Astrocyte of the hippocampus (primary cell): ENCODE measurements around the gene NDUFS1.
A peak's percentile ranks its signal among the peaks of the same experiment; 100 is the strongest.
"Not testable (repeated sequence)": the region's sequence is repeated elsewhere in the genome, so short reads cannot be mapped to it uniquely, and the experiment has no call there.

Experiments
- DNase-seq: peaks from one replicate; pipeline ENCODE4 v3.0.0; 2011; ENCODE audit warnings: low read depth, low spot score

Gene NDUFS1

GRCh38 chr2:206163251-206163880 is 4.1 kb upstream of the NDUFS1 start:
- DNase-seq = no peak

GRCh38 chr2:206162401-206162800 is 3.2 kb upstream of the NDUFS1 start:
- not testable (repeated sequence) for DNase-seq

DNA sequence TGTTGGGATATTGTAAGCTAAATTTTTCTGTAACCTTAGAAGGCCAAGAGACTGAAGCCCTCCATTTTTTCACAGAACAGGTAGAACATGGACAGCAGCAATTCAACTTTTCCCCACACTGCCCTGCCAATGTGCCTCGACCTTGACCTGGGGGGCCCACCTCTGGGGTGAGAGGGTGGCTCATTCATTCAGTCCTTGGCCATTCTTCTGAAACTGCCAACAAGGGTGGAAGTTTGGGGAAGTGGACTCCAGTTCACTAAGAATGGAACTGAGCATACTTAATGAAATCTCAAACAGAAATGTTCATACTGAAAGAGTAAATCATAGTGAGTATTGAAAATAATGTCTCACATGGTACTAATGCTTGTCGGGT is 1.5 kb upstream of the NDUFS1 start:
- DNase-seq = no peak

DNA sequence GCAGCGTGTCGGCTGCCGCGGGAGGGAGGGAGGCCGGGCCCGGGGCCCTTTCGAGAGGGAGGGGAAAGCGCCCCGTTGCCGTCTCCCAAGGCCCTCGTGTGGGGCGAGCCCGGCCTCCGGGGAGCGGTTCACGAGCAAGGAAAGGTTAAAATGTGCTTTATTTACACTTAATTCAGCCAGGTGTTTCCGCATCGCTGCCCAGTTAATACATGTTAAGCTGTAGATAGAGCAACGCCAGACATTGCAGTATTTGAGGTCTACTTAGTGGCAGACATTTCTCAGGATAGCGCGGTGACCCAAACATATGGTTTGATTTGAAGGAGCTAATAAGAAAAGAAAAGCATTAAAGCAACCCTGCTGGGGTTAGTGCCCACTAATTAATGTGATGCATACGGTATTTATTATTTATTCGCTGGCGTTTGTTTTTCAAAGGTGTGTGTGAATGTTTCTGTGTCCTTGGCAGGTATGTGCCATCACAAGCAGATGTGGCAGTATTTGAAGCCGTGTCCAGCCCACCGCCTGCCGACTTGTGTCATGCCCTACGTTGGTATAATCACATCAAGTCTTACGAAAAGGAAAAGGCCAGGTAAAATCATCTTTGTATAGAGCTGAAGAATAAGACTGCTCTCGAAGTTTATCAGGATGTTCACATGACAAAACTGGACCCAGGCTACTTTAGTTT is 1.0 kb upstream of the NDUFS1 start:
- DNase-seq = peak; percentile 69

DNA sequence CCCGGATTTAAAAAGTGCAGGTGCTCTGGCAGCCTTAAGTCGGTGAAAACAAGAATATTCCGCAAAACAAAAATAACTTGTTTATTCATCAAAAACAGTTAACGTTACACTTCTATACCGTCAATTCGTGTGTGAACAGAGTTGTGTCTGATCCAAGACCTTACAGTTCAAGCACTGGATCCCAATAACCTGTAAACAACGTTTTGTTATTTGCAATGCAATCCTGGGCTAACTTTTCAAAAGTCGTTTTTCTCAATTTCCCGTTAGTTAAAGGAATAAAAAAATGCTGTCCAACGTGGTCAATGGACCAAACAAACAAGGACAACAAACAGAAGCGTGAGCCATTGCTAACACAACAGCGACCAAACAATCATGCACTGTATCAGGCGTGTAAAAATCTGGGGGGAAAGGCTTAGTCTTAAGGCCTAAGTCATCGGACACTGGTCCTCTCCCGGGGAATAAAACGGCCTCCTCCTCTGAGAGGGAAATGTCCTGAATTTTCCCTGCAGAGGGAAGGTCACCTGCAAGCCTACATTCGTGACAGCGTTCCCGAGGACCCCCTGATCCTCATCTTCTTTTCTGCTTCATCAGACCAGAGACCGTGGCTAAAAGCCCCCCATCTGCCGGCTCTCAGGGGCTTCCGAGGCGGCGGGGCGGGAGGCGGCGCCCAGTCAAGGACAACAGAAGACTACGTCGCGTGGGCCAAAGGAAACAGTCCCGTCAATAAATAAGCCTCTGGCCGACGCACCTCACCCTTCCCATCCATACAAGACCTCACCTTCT is 490 bp downstream of the NDUFS1 start:
- DNase-seq = no peak

GRCh38 chr2:206157014-206157413 is 2.2 kb downstream of the NDUFS1 start:
- DNase-seq = not testable (repeated sequence)

GRCh38 chr2:206154197-206154596 is 5.0 kb downstream of the NDUFS1 start:
- DNase-seq = no peak

DNA sequence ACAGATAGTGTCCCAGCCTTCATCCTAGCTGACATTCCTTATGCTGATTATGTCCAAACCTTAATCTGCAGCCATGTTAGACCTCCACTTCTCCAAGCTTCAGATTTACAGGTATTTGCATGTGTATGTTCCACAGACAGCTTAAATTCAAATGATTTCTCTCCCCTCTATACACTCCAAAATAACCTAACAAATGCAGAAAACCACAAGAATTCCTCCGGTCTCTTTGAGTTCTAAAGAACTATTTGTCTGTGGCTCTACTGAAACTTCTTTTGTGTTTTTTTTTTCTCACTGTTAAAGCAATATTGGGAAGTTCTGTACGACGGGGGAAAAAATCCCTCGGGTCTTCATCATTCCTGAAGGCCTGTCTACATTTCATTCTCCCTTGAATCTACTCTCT is 8.6 kb downstream of the NDUFS1 start:
- peak; percentile 50 for DNase-seq

GRCh38 chr2:206150168-206150567 is 9.1 kb downstream of the NDUFS1 start:
- DNase-seq = no peak

GRCh38 chr2:206149330-206149729 is 9.9 kb downstream of the NDUFS1 start:
- DNase-seq = no peak

DNA sequence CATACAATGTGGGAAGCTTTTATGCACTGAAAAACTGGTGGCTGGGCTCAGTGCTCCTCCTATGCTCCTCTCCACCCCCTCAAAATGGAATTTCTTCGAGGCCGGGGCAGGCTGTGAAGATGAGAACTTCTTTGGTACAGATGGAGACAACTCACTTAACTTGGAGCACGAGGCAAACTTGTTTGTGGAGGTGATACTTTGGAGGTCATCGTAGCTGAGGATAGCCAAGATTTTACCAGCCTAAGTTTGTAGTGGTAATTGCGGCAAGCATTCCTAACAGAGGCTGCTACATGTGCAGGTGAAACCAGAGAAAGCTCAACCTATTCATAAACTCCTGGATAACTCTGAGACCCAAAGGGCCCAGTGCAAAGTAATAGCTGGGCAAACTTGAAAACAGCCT is 13.6 kb downstream of the NDUFS1 start:
- DNase-seq = no peak

DNA sequence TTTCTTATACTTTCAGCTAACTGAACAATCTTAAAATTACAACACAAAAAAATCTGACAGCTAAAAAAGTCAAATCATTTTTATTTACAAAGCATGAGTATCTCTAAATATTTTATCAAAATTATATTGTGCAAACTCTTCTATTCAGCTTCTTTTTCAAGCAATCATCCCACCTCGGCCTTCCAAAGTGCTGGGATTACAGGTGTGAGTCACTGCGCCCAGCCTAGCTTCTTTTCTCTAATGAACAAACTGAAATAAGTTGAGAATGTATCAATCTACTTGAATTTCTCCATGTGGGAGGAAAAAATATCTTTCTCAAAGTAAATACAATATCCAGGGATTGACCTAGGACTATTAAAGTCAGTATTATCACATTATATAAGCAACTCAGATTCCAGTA is 14.9 kb downstream of the NDUFS1 start:
- no peak for DNase-seq

DNA sequence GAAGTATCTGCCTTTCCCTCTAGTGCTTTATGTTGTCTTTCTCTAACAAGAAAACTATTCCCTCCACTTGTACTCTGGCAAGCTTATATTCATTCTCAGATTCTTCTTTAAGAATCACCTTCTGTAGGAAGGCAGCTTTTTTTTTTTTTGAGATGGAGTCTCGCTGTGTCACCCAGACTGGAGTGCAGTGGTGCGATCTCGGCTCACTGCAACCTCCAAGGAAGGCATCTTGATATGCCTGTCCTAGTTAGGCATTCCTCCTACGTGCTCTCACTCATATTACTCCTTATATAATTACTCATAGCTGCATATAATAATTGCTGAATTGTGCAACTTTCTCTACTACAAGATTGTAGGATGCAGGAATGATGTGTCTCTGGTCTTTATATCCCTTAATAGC is 15.8 kb downstream of the NDUFS1 start:
- no peak for DNase-seq

GRCh38 chr2:206127656-206128055 is 31.6 kb downstream of the NDUFS1 start:
- no peak for DNase-seq

GRCh38 chr2:206125901-206126300 is 33.3 kb downstream of the NDUFS1 start:
- DNase-seq = no peak

DNA sequence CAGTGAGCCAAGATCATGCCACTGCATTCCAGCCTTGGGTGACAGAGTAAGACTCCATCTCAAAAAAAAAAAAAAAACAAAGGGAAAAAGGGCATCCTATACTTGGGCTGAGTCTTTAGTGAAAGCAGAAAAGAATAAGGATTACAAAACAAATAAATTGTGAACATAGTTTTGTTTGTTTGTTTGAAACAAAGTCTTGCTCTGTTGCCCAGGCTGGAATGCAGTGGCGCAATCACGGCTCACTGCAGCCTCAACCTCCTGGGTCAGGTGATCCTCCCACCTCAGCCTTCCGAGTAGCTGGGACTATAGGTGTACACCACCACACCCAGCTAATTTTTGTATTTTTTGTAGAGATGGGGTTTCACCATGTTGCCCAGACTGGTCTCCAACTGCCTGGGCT is 36.7 kb downstream of the NDUFS1 start:
- not testable (repeated sequence) for DNase-seq

GRCh38 chr2:206116278-206116677 is 43.0 kb downstream of the NDUFS1 start:
- no peak for DNase-seq

- no peak for DNase-seq
These were observed 44.1 kb downstream of the NDUFS1 start for GRCh38 chr2:206115026-206115578.

- no peak for DNase-seq
These were observed 46.2 kb downstream of the NDUFS1 start for GRCh38 chr2:206112846-206113547.

GRCh38 chr2:206112108-206112507 is 47.1 kb downstream of the NDUFS1 start:
- DNase-seq = no peak

DNA sequence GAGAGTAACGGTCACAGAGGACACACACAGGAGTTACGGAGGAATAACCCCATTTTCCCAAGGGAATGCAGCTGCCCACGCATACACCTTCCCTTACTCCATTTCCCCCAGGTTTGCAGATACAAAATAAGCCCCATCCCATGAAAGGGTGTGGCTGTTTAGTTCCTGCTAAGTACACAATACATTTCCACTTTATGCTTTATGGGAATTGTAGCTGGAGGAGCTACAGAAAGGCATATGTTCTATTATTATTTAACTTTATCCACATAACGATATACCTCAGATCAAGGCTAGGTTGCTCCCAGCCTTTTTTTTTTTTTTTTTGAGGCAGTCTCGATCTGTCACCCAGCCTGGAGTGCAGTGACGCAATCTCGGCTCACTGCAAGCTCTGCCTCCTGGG is 50.5 kb downstream of the NDUFS1 start:
- DNase-seq = no peak

GRCh38 chr2:206105541-206105940 is 53.7 kb downstream of the NDUFS1 start:
- no peak for DNase-seq
